WI38 (cell line): ENCODE data around the gene DECR2.

Source experiments
- H3K4me3 ChIP-seq: 2 replicates; pipeline ENCODE4 v1.5.1; 2011; ENCODE audit warnings: low read depth, mild to moderate bottlenecking, control low read depth, low read length
- TF ChIP-seq, protein P1 (sequence below): IDR thresholded peaks from 2 replicates; pipeline ENCODE4 v1.5.1; 2012; ENCODE audit warnings: low read depth, mild to moderate bottlenecking, control low read depth, low read length

Gene DECR2

GRCh38 chr16:369275-369865 lies 32.3 kb upstream of the DECR2 start:
- TF ChIP-seq, protein P1, sequence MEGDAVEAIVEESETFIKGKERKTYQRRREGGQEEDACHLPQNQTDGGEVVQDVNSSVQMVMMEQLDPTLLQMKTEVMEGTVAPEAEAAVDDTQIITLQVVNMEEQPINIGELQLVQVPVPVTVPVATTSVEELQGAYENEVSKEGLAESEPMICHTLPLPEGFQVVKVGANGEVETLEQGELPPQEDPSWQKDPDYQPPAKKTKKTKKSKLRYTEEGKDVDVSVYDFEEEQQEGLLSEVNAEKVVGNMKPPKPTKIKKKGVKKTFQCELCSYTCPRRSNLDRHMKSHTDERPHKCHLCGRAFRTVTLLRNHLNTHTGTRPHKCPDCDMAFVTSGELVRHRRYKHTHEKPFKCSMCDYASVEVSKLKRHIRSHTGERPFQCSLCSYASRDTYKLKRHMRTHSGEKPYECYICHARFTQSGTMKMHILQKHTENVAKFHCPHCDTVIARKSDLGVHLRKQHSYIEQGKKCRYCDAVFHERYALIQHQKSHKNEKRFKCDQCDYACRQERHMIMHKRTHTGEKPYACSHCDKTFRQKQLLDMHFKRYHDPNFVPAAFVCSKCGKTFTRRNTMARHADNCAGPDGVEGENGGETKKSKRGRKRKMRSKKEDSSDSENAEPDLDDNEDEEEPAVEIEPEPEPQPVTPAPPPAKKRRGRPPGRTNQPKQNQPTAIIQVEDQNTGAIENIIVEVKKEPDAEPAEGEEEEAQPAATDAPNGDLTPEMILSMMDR = no peak
- peak overlapping the region; percentile 40 for H3K4me3 ChIP-seq

GRCh38 chr16:369866-370436 lies 31.7 kb upstream of the DECR2 start:
- TF ChIP-seq, protein P1 = no peak
- H3K4me3 ChIP-seq = peak overlapping the region; percentile 40

DNA sequence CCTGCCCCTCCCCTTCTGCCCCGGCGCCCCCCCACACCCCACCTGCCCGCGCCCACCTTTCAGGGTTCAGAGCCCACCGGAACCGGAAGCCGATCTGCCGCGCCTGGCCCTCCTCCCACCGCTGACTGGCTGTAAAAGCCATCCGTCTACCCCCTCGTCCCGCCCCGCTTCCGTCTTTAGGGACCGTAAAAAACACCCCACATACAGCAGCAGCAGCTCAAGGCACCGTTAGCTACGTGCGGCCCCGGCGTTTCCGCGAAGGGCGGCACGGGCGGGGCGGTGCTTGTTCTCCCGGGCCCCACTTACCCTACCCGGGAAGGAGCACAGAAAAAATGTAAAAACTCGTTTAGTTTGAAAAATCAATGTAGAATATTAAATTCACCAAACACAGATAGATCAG lies 31.2 kb upstream of the DECR2 start, which contains the start of gene MRPL28:
Gene MRPL28 (minus strand): TSS at position 96 of the 400 bp plus-strand sequence. CDS start 320 bp downstream, outside the sequence.
- TF ChIP-seq, protein P1 = no peak
- H3K4me3 ChIP-seq = peak within 1 kb of the TSS; percentile 40

DNA sequence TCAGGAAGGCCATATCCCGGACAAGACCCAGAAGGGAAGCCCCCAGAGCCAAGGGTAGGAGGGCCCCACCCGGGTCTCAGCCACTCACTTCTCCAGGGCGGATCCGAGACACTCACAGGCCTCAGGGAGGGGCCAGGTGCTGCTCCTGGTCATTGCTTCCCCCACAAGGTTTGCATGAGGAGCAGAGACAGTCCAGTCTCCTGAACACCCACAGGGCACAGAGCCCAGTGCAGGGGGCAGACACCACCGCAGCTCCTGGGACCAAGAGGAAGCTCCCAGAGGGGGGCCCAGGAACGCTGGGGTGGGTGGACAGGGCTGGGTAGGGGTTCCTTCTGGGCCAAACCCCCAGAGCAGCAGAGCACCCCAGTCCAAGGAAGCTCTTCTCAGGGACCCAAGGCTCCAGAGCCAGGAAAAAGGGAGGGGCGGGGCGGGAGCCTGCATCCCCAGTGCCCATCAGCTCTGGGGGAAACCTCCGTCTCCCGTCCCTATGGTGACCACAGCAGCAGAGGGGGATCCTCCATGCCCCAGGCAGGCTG lies 30.6 kb upstream of the DECR2 start:
- TF ChIP-seq, protein P1 = no peak
- no peak overlapping the region; the same call in 1 of the 2 replicates for H3K4me3 ChIP-seq

DNA sequence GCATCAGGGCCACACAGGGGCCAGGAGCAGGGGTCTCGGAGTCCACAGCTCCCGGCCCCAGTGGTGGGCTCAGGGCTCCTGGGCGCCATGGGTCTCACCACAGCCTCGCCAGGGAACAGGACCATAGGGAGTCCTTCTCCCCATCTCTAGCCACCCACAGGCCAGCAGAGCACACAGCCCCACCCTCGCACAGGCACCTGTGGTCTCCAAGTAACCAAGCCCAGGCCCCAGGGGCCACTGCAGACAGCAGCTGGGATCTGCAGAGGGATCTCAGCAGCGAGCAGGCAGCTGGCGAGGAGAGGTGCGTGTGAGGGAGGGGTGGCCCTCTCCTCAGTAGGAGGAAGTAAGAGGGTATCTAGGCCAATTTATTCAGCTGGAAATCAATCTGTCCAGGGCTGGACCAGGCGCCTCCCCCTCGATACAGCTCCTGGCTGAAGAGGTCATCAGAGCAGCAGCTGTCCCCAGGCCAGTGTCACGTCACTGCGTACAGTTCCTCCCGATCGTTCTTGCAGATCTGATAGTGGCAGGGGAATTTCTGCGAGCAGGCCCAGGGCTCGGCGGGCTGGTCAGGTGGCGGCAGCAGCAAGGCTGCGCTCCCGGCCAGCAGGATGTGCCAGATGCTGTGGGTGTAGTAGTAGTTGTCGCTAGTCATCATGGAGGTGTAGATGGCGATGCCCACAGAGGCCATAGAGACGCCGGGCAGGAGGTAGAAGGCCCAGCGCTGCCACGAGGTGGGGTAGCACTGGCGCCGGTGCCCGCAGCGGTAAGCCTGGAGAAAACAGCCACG lies 30.0 kb upstream of the DECR2 start:
- TF ChIP-seq, protein P1 = no peak
- H3K4me3 ChIP-seq = no peak overlapping the region

DNA sequence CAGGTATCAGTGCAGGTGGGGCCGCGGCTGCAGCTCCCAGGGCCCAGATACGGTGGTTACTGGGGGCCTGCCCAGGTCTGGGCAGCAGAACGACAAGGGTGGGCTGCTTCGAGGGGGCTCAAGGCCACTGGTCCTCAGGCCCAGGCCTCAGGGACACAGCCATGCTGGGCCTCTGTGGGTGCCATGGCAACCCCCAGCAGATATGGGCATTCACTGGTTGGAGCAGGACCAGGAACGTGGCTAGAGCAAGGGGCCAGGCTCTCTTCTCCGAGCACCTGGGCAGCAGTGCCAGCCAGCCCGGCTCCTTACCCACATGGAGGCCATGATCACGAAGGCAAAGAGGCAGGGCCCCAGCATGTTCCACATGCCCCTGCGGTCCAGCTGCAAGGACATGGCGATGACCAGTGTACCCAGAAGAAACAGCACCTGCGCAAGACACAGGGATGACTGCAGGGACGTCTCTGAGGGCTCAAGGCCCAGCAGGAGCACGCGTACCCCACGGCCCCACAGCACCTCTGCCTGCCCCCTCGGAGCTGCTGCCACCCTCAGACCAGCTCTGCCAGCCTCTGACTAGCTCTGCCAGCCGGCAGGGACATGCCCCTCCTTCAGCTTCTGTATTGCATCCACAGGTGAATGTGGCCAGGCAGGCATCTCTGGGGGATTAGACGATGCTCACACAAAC lies 29.2 kb upstream of the DECR2 start:
- no peak overlapping the region for H3K4me3 ChIP-seq

More for the DNA sequence above, 29.2 kb upstream of the DECR2 start:
- TF ChIP-seq, protein P1 = no peak
